Embryonic facial prominence (tissue), 1 donor: ENCODE measurements around the gene GAN.
"Not testable (repeated sequence)": the region's sequence is repeated elsewhere in the genome, so short reads cannot be mapped to it uniquely, and the experiment has no call there.

Source experiments
- DNase-seq: peaks from one replicate; pipeline ENCODE4 v3.0.0-alpha.2; 2016; ENCODE audit errors: extremely low spot score

GAN gene

GRCh38 chr16:81310045-81310644 is 4.6 kb upstream of the GAN start:
- no peak for DNase-seq

- DNase-seq, result no peak
Measured at GRCh38 chr16:81311762-81312161, 3.0 kb upstream of the GAN start.

- no peak for DNase-seq
Measured at GRCh38 chr16:81313701-81314602, 810 bp upstream of the GAN start.

GRCh38 chr16:81315271-81316175 is 761 bp downstream of the GAN start:
- DNase-seq, result no peak

GRCh38 chr16:81316176-81316496 is 1.4 kb downstream of the GAN start:
- DNase-seq, result no peak

GRCh38 chr16:81318711-81319110 is 3.9 kb downstream of the GAN start:
- no peak for DNase-seq

- no peak for DNase-seq
Measured at GRCh38 chr16:81319221-81319912, 4.6 kb downstream of the GAN start.

GRCh38 chr16:81321039-81321438 is 6.3 kb downstream of the GAN start:
- DNase-seq, result no peak

GRCh38 chr16:81321536-81321935 is 6.8 kb downstream of the GAN start:
- no peak for DNase-seq

GRCh38 chr16:81324808-81325207 is 10.0 kb downstream of the GAN start:
- DNase-seq, result no peak

GRCh38 chr16:81327011-81327410 is 12.2 kb downstream of the GAN start:
- DNase-seq, result no peak

- DNase-seq, result no peak
Measured at GRCh38 chr16:81327447-81328196, 12.9 kb downstream of the GAN start.

GRCh38 chr16:81329947-81330346 is 15.2 kb downstream of the GAN start:
- DNase-seq, result no peak

- no peak for DNase-seq
Measured at GRCh38 chr16:81333356-81333755, 18.6 kb downstream of the GAN start.

GRCh38 chr16:81335669-81336068 is 20.9 kb downstream of the GAN start:
- DNase-seq, result no peak

- no peak for DNase-seq
Measured at GRCh38 chr16:81337097-81337496, 22.3 kb downstream of the GAN start.

- DNase-seq, result not testable (repeated sequence)
Measured at GRCh38 chr16:81345172-81345571, 30.4 kb downstream of the GAN start.

GRCh38 chr16:81347425-81347824 is 32.7 kb downstream of the GAN start:
- no peak for DNase-seq

GRCh38 chr16:81349608-81350305 is 35.0 kb downstream of the GAN start:
- no peak for DNase-seq

GRCh38 chr16:81350306-81350615 is 35.5 kb downstream of the GAN start:
- no peak for DNase-seq

GRCh38 chr16:81353895-81354294 is 39.1 kb downstream of the GAN start:
- DNase-seq, result no peak
